IMR-90 (cell line): ENCODE results near the gene DLGAP4. TPM values are rescaled to one million over a fixed set of nuclear protein-coding genes. Genes with fewer than 3 reads are reported as not detected.

Experiments used
- ATAC-seq: fragments of 200-7000 bp; cut with Tn5 transposase; 2 replicates; pipeline ENCODE4 v1.9.1; 2020; ENCODE audit warnings: low read depth, mild to moderate bottlenecking, moderate library complexity
- BruUV-seq: library from RNA; stranded (reverse); fragments of 400-500 nt; replicated peaks from 2 replicates; lab custom pipeline; 2021; lab: Mats Ljungman, UMichigan
- CTCF ChIA-PET: fragments of 300-600 bp; formaldehyde crosslinking; extraction: SDS; loops from one replicate; lab custom pipeline; 2021; ENCODE audit warnings: antibody characterized with exemption; lab: Yijun Ruan, JAX
- POLR2A ChIA-PET: fragments of 300-600 bp; sonication (Branson Sonifier 250); formaldehyde crosslinking; loops from one replicate; lab custom pipeline; 2022; ENCODE audit warnings: antibody characterized with exemption; ENCODE audit not compliant: unreplicated experiment; lab: Charles Lee
- DNase-seq: peaks from one replicate; pipeline ENCODE4 v3.0.0; 2013
- H2AFZ ChIP-seq: replicated peaks from 2 replicates; pipeline ENCODE3; 2013; ENCODE audit warnings: low read length, mild to moderate bottlenecking; ENCODE audit not compliant: poor library complexity
- H2AK5ac ChIP-seq: 2 replicates; pipeline ENCODE4 v1.6.1; 2013; ENCODE audit warnings: low read depth, low read length, inconsistent platforms
- H2AK9ac ChIP-seq: replicated peaks from 2 replicates; pipeline ENCODE3; 2013; ENCODE audit warnings: mild to moderate bottlenecking, low read depth, low read length, moderate library complexity; ENCODE audit not compliant: poor library complexity
- H2BK120ac ChIP-seq: 2 replicates; pipeline ENCODE4 v1.6.1; 2013; ENCODE audit warnings: low read depth, low read length, inconsistent platforms
- H2BK15ac ChIP-seq: 3 replicates; pipeline ENCODE4 v1.6.1; 2013; ENCODE audit warnings: low read depth, low read length, inconsistent platforms
- H2BK20ac ChIP-seq: 2 replicates; pipeline ENCODE4 v1.6.1; 2013; ENCODE audit warnings: low read depth, mild to moderate bottlenecking, inconsistent platforms, low read length, moderate library complexity
- H2BK5ac ChIP-seq: 2 replicates; pipeline ENCODE4 v1.6.1; 2013; ENCODE audit warnings: mild to moderate bottlenecking, low read depth, low read length, inconsistent platforms; ENCODE audit not compliant: poor library complexity, severe bottlenecking
- H3K14ac ChIP-seq: replicated peaks from 2 replicates; pipeline ENCODE4 v1.6.1; 2013; ENCODE audit warnings: low read depth, low read length, inconsistent platforms
- H3K18ac ChIP-seq: 2 replicates; pipeline ENCODE4 v1.6.1; 2013; ENCODE audit warnings: low read depth, low read length, control low read depth
- H3K23ac ChIP-seq: 2 replicates; pipeline ENCODE4 v1.6.1; 2013; ENCODE audit warnings: low read depth, low read length, inconsistent platforms
- H3K27ac ChIP-seq: 2 replicates; pipeline ENCODE4 v1.5.1; 2013; ENCODE audit warnings: mild to moderate bottlenecking, control low read depth, low read length; ENCODE audit not compliant: insufficient read depth
- H3K27me3 ChIP-seq: 2 replicates; pipeline ENCODE4 v1.6.1; 2013; ENCODE audit warnings: low read length; ENCODE audit not compliant: control insufficient read depth, insufficient read depth
- H3K36me3 ChIP-seq: 2 replicates; pipeline ENCODE4 v1.6.1; 2013; ENCODE audit warnings: low read length, mixed read lengths; ENCODE audit not compliant: control insufficient read depth, insufficient read depth
- H3K4ac ChIP-seq: 2 replicates; pipeline ENCODE4 v1.6.1; 2013; ENCODE audit warnings: low read depth, low read length, inconsistent platforms
- H3K4me1 ChIP-seq: 2 replicates; pipeline ENCODE4 v1.6.1; 2013; ENCODE audit warnings: low read length, mixed read lengths; ENCODE audit not compliant: control insufficient read depth, insufficient read depth
- H3K4me2 ChIP-seq: 2 replicates; pipeline ENCODE4 v1.6.1; 2013; ENCODE audit warnings: low read depth, mild to moderate bottlenecking, control low read depth, low read length, moderate library complexity
- H3K4me3 ChIP-seq: 2 replicates; pipeline ENCODE4 v1.5.1; 2013; ENCODE audit warnings: low read depth, mild to moderate bottlenecking, control low read depth, low read length, moderate library complexity; ENCODE audit not compliant: insufficient read depth
- H3K56ac ChIP-seq: 2 replicates; pipeline ENCODE4 v1.6.1; 2013; ENCODE audit warnings: low read length, inconsistent platforms; ENCODE audit not compliant: insufficient read depth; ENCODE audit errors: extremely low read depth
- H3K79me1 ChIP-seq, 2 experiments: 2 replicates each; pipeline ENCODE4 v1.6.1; 2013; ENCODE audit warnings: low read length in 2 of 2, inconsistent platforms in 1 of 2, low read depth in 1 of 2
- H3K9ac ChIP-seq: 2 replicates; pipeline ENCODE4 v1.6.1; 2013; ENCODE audit warnings: low read depth, low read length, control low read depth
- H3K9me1 ChIP-seq: 2 replicates; pipeline ENCODE4 v1.6.1; 2013; ENCODE audit warnings: low read length, inconsistent platforms; ENCODE audit not compliant: insufficient read depth
- H3K9me3 ChIP-seq: 2 replicates; pipeline ENCODE4 v1.6.1; 2013; ENCODE audit warnings: low read length; ENCODE audit not compliant: control insufficient read depth, insufficient read depth
- H4K20me1 ChIP-seq: 2 replicates; pipeline ENCODE4 v1.6.1; 2013; ENCODE audit warnings: low read length, inconsistent platforms; ENCODE audit not compliant: insufficient read depth
- H4K5ac ChIP-seq: 2 replicates; pipeline ENCODE4 v1.6.1; 2013; ENCODE audit warnings: mild to moderate bottlenecking, low read depth, low read length, control low read depth
- H4K8ac ChIP-seq, 2 experiments: 2 replicates each; pipeline ENCODE4 v1.6.1; 2013; ENCODE audit warnings: low read depth in 2 of 2, low read length in 2 of 2, control low read depth in 1 of 2, inconsistent platforms in 1 of 2
- H4K91ac ChIP-seq: 2 replicates; pipeline ENCODE4 v1.6.1; 2013; ENCODE audit warnings: low read depth, low read length, inconsistent platforms; ENCODE audit not compliant: insufficient read depth
- CHD1 ChIP-seq: IDR thresholded peaks from 2 replicates; pipeline ENCODE4 v1.6.1; 2012; ENCODE audit warnings: low read depth, low read length, improper control_type of control experiment
- CTCF ChIP-seq: conservative IDR thresholded peaks from 2 replicates; pipeline ENCODE4 v1.5.1; 2012; ENCODE audit warnings: mild to moderate bottlenecking, low read depth, low read length, improper control_type of control experiment
- FOS ChIP-seq: fragments of 150-350 bp; IDR thresholded peaks from 2 replicates; pipeline ENCODE4 v1.6.1; 2016; ENCODE audit warnings: low read depth, low read length
- RAD21 ChIP-seq: IDR thresholded peaks from 2 replicates; pipeline ENCODE4 v1.6.1; 2012; ENCODE audit warnings: low read length, improper control_type of control experiment
- RCOR1 ChIP-seq: IDR thresholded peaks from 2 replicates; pipeline ENCODE4 v1.6.1; 2012; ENCODE audit warnings: mild to moderate bottlenecking, low read length, improper control_type of control experiment; ENCODE audit not compliant: insufficient replicate concordance
- SMC3 ChIP-seq: fragments of 150-350 bp; IDR thresholded peaks from 2 replicates; pipeline ENCODE4 v1.6.1; 2016; ENCODE audit warnings: low read depth, mild to moderate bottlenecking, antibody characterized with exemption, low read length, moderate library complexity
- WGBS, 2 experiments: methylation state at CpG; one replicate each; pipeline versions ENCODE4 v1.1.5 to v1.1.7; 2013; ENCODE audit warnings: missing lambda C conversion rate in 2 of 2; ENCODE audit not compliant: insufficient read length in 1 of 2; ENCODE audit errors: extremely low coverage in 2 of 2; 5-methylcytosine and 5-hydroxymethylcytosine counted together
- dilution Hi-C: fragments of 300-500 bp; cut with HindIII; formaldehyde crosslinking; loops from one replicate; pipeline ENCODE4 v1.14.3; 2018; ENCODE audit warnings: low sequenced_read_pairs; ENCODE audit not compliant: unreplicated experiment
- in situ Hi-C: fragments of 300-500 bp; cut with MboI; formaldehyde crosslinking; loops from 3 replicates; pipeline ENCODE4 v1.14.3; 2019; ENCODE audit warnings: low sequenced_read_pairs, inconsistent platforms, mixed read lengths
- intact Hi-C: fragments of 100-400 bp; cut with micrococcal nuclease; formaldehyde crosslinking; loops from 2 replicates; pipeline ENCODE4 v1.10.0; 2022
- polyA plus RNA-seq, 3 experiments: library from polyadenylated mRNA; depleted of rRNA; stranded (reverse); fragments of >200 nt; gene quantifications; 2 replicates each; pipeline ENCODE4 v1.2.3, GENCODE V29; 2012; ENCODE audit warnings: low replicate concordance in 1 of 3
- total RNA-seq: library from RNA; depleted of rRNA; stranded (reverse); fragments of >200 nt; gene quantifications from 2 replicates; pipeline ENCODE4 v1.2.3, GENCODE V29; 2012
- TF ChIP-seq, protein P1 (sequence below): fragments of 150-350 bp; IDR thresholded peaks from 2 replicates; pipeline ENCODE4 v1.6.1; 2017; ENCODE audit warnings: mild to moderate bottlenecking, antibody characterized with exemption, low read length, low read depth

Gene DLGAP4
- total and polyA plus RNA-seq, 2 of the 4 experiments (the other 2 are of a cell fraction): 32.3 to 73.2 TPM

DNA sequence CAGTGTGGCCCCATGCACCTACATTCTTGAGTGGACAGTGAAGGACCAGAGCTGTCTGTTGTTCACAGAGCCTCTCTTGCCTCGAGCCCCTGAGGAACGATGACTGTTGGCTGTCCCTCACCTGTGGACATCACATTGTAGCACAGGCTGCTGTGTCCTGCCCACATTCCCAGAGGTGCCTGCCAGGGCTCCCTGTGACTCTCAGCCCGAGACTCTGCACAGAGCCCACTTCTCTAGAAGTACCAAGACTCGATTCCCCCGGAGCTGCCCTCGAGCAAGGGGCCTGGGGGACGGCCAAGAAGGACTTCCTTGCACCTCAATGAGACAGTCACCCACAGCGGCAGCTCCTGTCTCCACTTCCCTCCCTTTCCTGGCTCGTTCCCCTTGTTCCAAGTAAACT is 28.6 kb upstream of the DLGAP4 start:
- 67% methylated on average over 3 of the region's 9 CpGs; no CpG with 5 or more reads in 1 of the 2 experiments for WGBS, 2 experiments
- in situ Hi-C loops: no loop called here
- H3K79me1 ChIP-seq: no peaks in the 10 kb centered on the region
- no peak overlapping the region for H4K5ac ChIP-seq
- H3K9me3 ChIP-seq: no peaks in the 10 kb centered on the region
- no peak overlapping the region for H3K23ac ChIP-seq
- no peak overlapping the region for H4K91ac ChIP-seq
- H4K20me1 ChIP-seq: no peaks in the 10 kb centered on the region
- CTCF ChIA-PET: no interaction called here
- BruUV-seq: no TSS peak
- intact Hi-C loops: no loop called here
- no peak overlapping the region for H3K18ac ChIP-seq
- H3K36me3 ChIP-seq: no peaks in the 10 kb centered on the region
- no peaks in the 10 kb centered on the region for H3K4me1 ChIP-seq
- no peak overlapping the region for H2AFZ ChIP-seq
- H3K56ac ChIP-seq: no peak overlapping the region
- H2BK120ac ChIP-seq: no peak overlapping the region
- H3K27me3 ChIP-seq: peaks cover 62% of the 10 kb centered on the region
- no peak overlapping the region for H3K4me2 ChIP-seq
- no peak overlapping the region for H2AK9ac ChIP-seq
- POLR2A ChIA-PET: no interaction called here
- H2BK5ac ChIP-seq: no peak overlapping the region
- DNase-seq (no peak), ATAC-seq (no peak)
- H3K14ac ChIP-seq: no peak overlapping the region
- no peaks in the 10 kb centered on the region for H3K9me1 ChIP-seq
- no peak overlapping the region for H2BK15ac ChIP-seq
- no peak overlapping the region for H3K4me3 ChIP-seq
- dilution Hi-C loops: no loop called here
- no peak for TF ChIP-seq SMC3
- TF ChIP-seq RAD21: no peak
- no peak for TF ChIP-seq RCOR1
- TF ChIP-seq, protein P1, sequence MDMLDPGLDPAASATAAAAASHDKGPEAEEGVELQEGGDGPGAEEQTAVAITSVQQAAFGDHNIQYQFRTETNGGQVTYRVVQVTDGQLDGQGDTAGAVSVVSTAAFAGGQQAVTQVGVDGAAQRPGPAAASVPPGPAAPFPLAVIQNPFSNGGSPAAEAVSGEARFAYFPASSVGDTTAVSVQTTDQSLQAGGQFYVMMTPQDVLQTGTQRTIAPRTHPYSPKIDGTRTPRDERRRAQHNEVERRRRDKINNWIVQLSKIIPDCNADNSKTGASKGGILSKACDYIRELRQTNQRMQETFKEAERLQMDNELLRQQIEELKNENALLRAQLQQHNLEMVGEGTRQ: no peak
- TF ChIP-seq FOS: no peak
- no peak for TF ChIP-seq CTCF
- no peak for TF ChIP-seq CHD1
- H4K8ac ChIP-seq: no peak overlapping the region
- H3K4ac ChIP-seq: no peak overlapping the region
- H2AK5ac ChIP-seq: no peak overlapping the region
- no peak overlapping the region for H2BK20ac ChIP-seq
- H3K9ac ChIP-seq: no peak overlapping the region
- no peak overlapping the region for H3K27ac ChIP-seq
